Neural progenitor cell (in vitro differentiated cells): ENCODE measurements around the gene UFSP2. TPM values are rescaled to one million over a fixed set of nuclear protein-coding genes. Genes with fewer than 3 reads are reported as not detected.

Experiments
- DNase-seq: peaks from one replicate; pipeline ENCODE4 v3.0.0-alpha.2; 2016; ENCODE audit warnings: low spot score
- H2AFZ ChIP-seq: fragments of 200-600 bp; sonication (generic); replicated peaks from 2 replicates; pipeline ENCODE4 v1.6.1; 2016; ENCODE audit warnings: antibody characterized with exemption
- H3F3A ChIP-seq: fragments of 200-600 bp; sonication (generic); 2 replicates; pipeline ENCODE4 v1.6.1; 2016; ENCODE audit warnings: antibody characterized with exemption, low read depth
- H3K27ac ChIP-seq: fragments of 200-600 bp; sonication (generic); 2 replicates; pipeline ENCODE4 v1.5.1; 2016; ENCODE audit warnings: mild to moderate bottlenecking
- H3K27me3 ChIP-seq: fragments of 200-600 bp; sonication (generic); 2 replicates; pipeline ENCODE4 v1.6.1; 2016; ENCODE audit warnings: mild to moderate bottlenecking, moderate library complexity
- H3K36me3 ChIP-seq: fragments of 200-600 bp; sonication (generic); 2 replicates; pipeline ENCODE4 v1.5.1; 2016
- H3K4me1 ChIP-seq: fragments of 200-600 bp; sonication (generic); 2 replicates; pipeline ENCODE4 v1.6.1; 2016; ENCODE audit warnings: mixed run types
- H3K4me2 ChIP-seq: fragments of 200-600 bp; sonication (generic); 2 replicates; pipeline ENCODE4 v1.6.1; 2016
- H3K4me3 ChIP-seq: fragments of 200-600 bp; sonication (generic); 2 replicates; pipeline ENCODE4 v1.5.1; 2016
- H3K79me2 ChIP-seq: fragments of 200-600 bp; sonication (generic); 2 replicates; pipeline ENCODE4 v1.6.1; 2016; ENCODE audit warnings: low read depth
- H3K9ac ChIP-seq: fragments of 200-600 bp; sonication (generic); 2 replicates; pipeline ENCODE4 v1.6.1; 2016
- H3K9me3 ChIP-seq: fragments of 200-600 bp; sonication (generic); 2 replicates; pipeline ENCODE4 v1.5.1; 2016; ENCODE audit warnings: low read depth
- H4K20me1 ChIP-seq: fragments of 200-600 bp; sonication (generic); 2 replicates; pipeline ENCODE4 v1.6.1; 2016; ENCODE audit warnings: low read depth
- H3K27ac Mint-ChIP-seq: 3 replicates; pipeline ENCODE4 v1.8.0; 2021; ENCODE audit warnings: mixed read lengths
- H3K27me3 Mint-ChIP-seq: 2 replicates; pipeline ENCODE4 v1.8.0; 2022; ENCODE audit warnings: low read depth, mild to moderate bottlenecking, inconsistent platforms, moderate library complexity, mixed read lengths; ENCODE audit not compliant: insufficient read depth
- H3K36me3 Mint-ChIP-seq: 3 replicates; pipeline ENCODE4 v1.8.0; 2021; ENCODE audit warnings: mixed read lengths
- H3K4me1 Mint-ChIP-seq: 3 replicates; pipeline ENCODE4 v1.8.0; 2021; ENCODE audit warnings: mixed read lengths
- H3K4me3 Mint-ChIP-seq: 3 replicates; pipeline ENCODE4 v1.8.0; 2021; ENCODE audit warnings: mild to moderate bottlenecking, moderate library complexity, mixed read lengths
- H3K9me3 Mint-ChIP-seq: 3 replicates; pipeline ENCODE4 v1.8.0; 2020; ENCODE audit warnings: mixed read lengths
- CTCF ChIP-seq: fragments of 200-600 bp; sonication (generic); IDR thresholded peaks from 2 replicates; pipeline ENCODE4 v1.5.1; 2017; ENCODE audit warnings: antibody characterized with exemption, mild to moderate bottlenecking
- EZH2 ChIP-seq: fragments of 200-600 bp; sonication (generic); IDR thresholded peaks from 2 replicates; pipeline ENCODE4 v1.6.1; 2017; ENCODE audit warnings: antibody characterized with exemption, mild to moderate bottlenecking, moderate library complexity
- EZH2phosphoT487 ChIP-seq: fragments of 200-600 bp; sonication (generic); IDR thresholded peaks from 2 replicates; pipeline ENCODE4 v1.6.1; 2017; ENCODE audit warnings: antibody characterized with exemption
- total RNA-seq: library from RNA; depleted of rRNA; stranded (reverse); fragments of >200 nt; gene quantifications from 2 replicates; pipeline ENCODE4 v1.2.3, GENCODE V29; 2015; ENCODE audit warnings: low replicate concordance

Gene UFSP2
- total RNA-seq, 1 donor from 2014 or later = 56.9 TPM

GRCh38 chr4:185405296-185405999, 20.3 kb downstream of the UFSP2 start:
- Mint-ChIP-seq H3K4me1 (peaks cover 3% of the 10 kb centered on the region), H3K27me3 (no peaks in the 10 kb centered on the region), H3K4me3 (no peak overlapping the region), H3K36me3 (peaks cover 22% of the 10 kb centered on the region), H3K27ac (no peak overlapping the region), H3K9me3 (no peaks in the 10 kb centered on the region)
- Histone ChIP-seq H3K4me2 (no peak overlapping the region), H3K27ac (no peak overlapping the region), H3K36me3 (peaks cover 6% of the 10 kb centered on the region), H2AFZ (no peak overlapping the region), H3K79me2 (no peaks in the 10 kb centered on the region), H3K4me3 (no peak overlapping the region), H3F3A (no peaks in the 10 kb centered on the region), H3K9me3 (no peaks in the 10 kb centered on the region), H3K27me3 (no peaks in the 10 kb centered on the region), H4K20me1 (no peaks in the 10 kb centered on the region), H3K9ac (no peak overlapping the region), H3K4me1 (no peaks in the 10 kb centered on the region)
- TF ChIP-seq CTCF (no peak), EZH2 (no peak), EZH2phosphoT487 (no peak)
- no peak for DNase-seq

DNA sequence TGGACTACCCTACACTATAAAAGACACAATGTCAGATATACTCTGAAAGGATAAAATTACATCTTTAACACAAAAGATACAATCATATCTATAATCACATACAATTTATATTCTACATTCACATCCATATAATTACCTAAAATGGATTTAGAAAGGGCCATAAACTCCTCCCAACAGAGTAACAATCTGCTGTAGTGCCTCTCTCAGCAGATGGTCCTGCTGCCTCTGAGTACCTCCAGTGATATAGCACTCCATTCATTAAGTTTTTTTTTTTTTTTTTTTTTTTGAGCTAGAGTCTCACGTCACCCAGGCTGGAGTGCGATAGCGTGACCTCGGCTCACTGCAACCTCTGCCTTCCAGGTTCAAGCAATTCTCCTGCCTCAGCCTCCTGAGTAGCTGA, 21.7 kb downstream of the UFSP2 start:
- Histone ChIP-seq H3K4me2 (no peak overlapping the region), H3F3A (no peaks in the 10 kb centered on the region), H3K4me1 (no peaks in the 10 kb centered on the region), H3K27me3 (no peaks in the 10 kb centered on the region), H2AFZ (no peak overlapping the region), H3K36me3 (peaks cover 9% of the 10 kb centered on the region), H3K27ac (no peak overlapping the region), H3K9me3 (no peaks in the 10 kb centered on the region), H3K4me3 (no peak overlapping the region), H3K9ac (no peak overlapping the region), H4K20me1 (no peaks in the 10 kb centered on the region), H3K79me2 (no peaks in the 10 kb centered on the region)
- H3K4me3 Mint-ChIP-seq = no peak overlapping the region
- no peak for DNase-seq
- TF ChIP-seq CTCF = no peak
- no peak for TF ChIP-seq EZH2
- TF ChIP-seq EZH2phosphoT487 = no peak
- peaks cover 3% of the 10 kb centered on the region for H3K4me1 Mint-ChIP-seq
- H3K9me3 Mint-ChIP-seq = no peaks in the 10 kb centered on the region
- no peak overlapping the region for H3K27ac Mint-ChIP-seq
- peaks cover 19% of the 10 kb centered on the region for H3K36me3 Mint-ChIP-seq
- no peaks in the 10 kb centered on the region for H3K27me3 Mint-ChIP-seq

- H3K27me3 ChIP-seq = peaks cover 12% of the 10 kb centered on the region
- peaks cover 12% of the 10 kb centered on the region for H3K36me3 Mint-ChIP-seq
- H3K27me3 Mint-ChIP-seq = peaks cover 5% of the 10 kb centered on the region
Measured at GRCh38 chr4:185399466-185399865, 26.3 kb downstream of the UFSP2 start.

More at GRCh38 chr4:185399466-185399865, 26.3 kb downstream of the UFSP2 start:
- no peak overlapping the region for H3K9ac ChIP-seq
- peaks cover 9% of the 10 kb centered on the region for H3K36me3 ChIP-seq
- H3K27ac Mint-ChIP-seq = no peak overlapping the region
- H3F3A ChIP-seq = peaks cover 37% of the 10 kb centered on the region
- no peaks in the 10 kb centered on the region for H3K9me3 Mint-ChIP-seq
- TF ChIP-seq EZH2phosphoT487 (no peak), EZH2 (no peak), CTCF (no peak)
- no peaks in the 10 kb centered on the region for H4K20me1 ChIP-seq
- H3K9me3 ChIP-seq = no peaks in the 10 kb centered on the region
- no peak for DNase-seq
- H2AFZ ChIP-seq = no peak overlapping the region
- no peaks in the 10 kb centered on the region for H3K79me2 ChIP-seq
- no peak overlapping the region for H3K27ac ChIP-seq
- H3K4me1 ChIP-seq = peaks cover 12% of the 10 kb centered on the region
- no peak overlapping the region for H3K4me3 Mint-ChIP-seq
- peaks cover 20% of the 10 kb centered on the region for H3K4me1 Mint-ChIP-seq
- no peak overlapping the region for H3K4me3 ChIP-seq
- H3K4me2 ChIP-seq = no peak overlapping the region
